CD4-positive, alpha-beta T cell (primary cell): ENCODE measurements around the gene SKAP2. TPM values are rescaled to one million over a fixed set of nuclear protein-coding genes. Genes with fewer than 3 reads are reported as not detected.

Source experiments
- ATAC-seq: fragments of 200-7000 bp; cut with Tn5 transposase; one replicate; pipeline ENCODE4 v1.10.0; 2022; ENCODE audit warnings: mild to moderate bottlenecking; ENCODE audit not compliant: poor library complexity
- CTCF ChIA-PET: fragments of 350-600 bp; sonication (Branson Sonifier 250); formaldehyde crosslinking; loops from one replicate; lab custom pipeline; 2021; ENCODE audit warnings: antibody characterized with exemption, inconsistent platforms; lab: Charles Lee
- POLR2A ChIA-PET: fragments of 350-600 bp; sonication (Branson Sonifier 250); formaldehyde crosslinking; loops from one replicate; lab custom pipeline; 2021; ENCODE audit warnings: antibody characterized with exemption, inconsistent platforms; lab: Charles Lee
- DNase-seq, 14 experiments: peaks; one replicate each; pipeline ENCODE4 v3.0.0-alpha.2; 2013 to 2020; ENCODE audit warnings: mixed read lengths in 2 of 14
- H3K27ac ChIP-seq, 2 donors: one replicate each; pipeline versions ENCODE4 v1.5.1 to v1.7.0; 2013; ENCODE audit warnings: low read length in 2 of 2, low read depth in 1 of 2, mild to moderate bottlenecking in 1 of 2
- H3K27me3 ChIP-seq, 2 experiments: 1 replicate in 1 of 2; 2 replicates in 1 of 2; pipeline versions ENCODE4 v1.6.1 to v1.7.0; 2013; ENCODE audit warnings: low read length in 2 of 2, control low read depth in 1 of 2, mild to moderate bottlenecking in 1 of 2, moderate library complexity in 1 of 2; ENCODE audit not compliant: insufficient read depth in 2 of 2, control insufficient read depth in 1 of 2
- H3K36me3 ChIP-seq: one replicate; pipeline ENCODE4 v1.6.1; 2013; ENCODE audit warnings: low read length, control low read depth; ENCODE audit not compliant: insufficient read depth
- H3K4me1 ChIP-seq: one replicate; pipeline ENCODE4 v1.6.1; 2013; ENCODE audit warnings: low read length, control low read depth; ENCODE audit not compliant: insufficient read depth
- H3K4me3 ChIP-seq: one replicate; pipeline ENCODE4 v1.5.1; 2013; ENCODE audit warnings: mild to moderate bottlenecking, low read length, moderate library complexity
- H3K9me3 ChIP-seq, 2 experiments: 1 replicate in 1 of 2; 2 replicates in 1 of 2; pipeline versions ENCODE4 v1.6.1 to v1.7.0; 2013; ENCODE audit warnings: low read length in 2 of 2, mild to moderate bottlenecking in 2 of 2, control low read depth in 1 of 2, moderate library complexity in 1 of 2; ENCODE audit not compliant: control insufficient read depth in 1 of 2, insufficient read depth in 1 of 2
- H3K27ac Mint-ChIP-seq: one replicate; pipeline ENCODE4 v1.8.0; 2020; ENCODE audit warnings: mixed read lengths
- H3K27me3 Mint-ChIP-seq: one replicate; pipeline ENCODE4 v1.8.0; 2021; ENCODE audit warnings: mixed read lengths
- H3K36me3 Mint-ChIP-seq: one replicate; pipeline ENCODE4 v1.8.0; 2021; ENCODE audit warnings: low read depth, mixed read lengths
- H3K4me1 Mint-ChIP-seq: one replicate; pipeline ENCODE4 v1.8.0; 2021; ENCODE audit warnings: low read depth, mixed read lengths
- H3K4me3 Mint-ChIP-seq: one replicate; pipeline ENCODE4 v1.8.0; 2020; ENCODE audit warnings: mild to moderate bottlenecking, mixed read lengths
- H3K9me3 Mint-ChIP-seq: one replicate; pipeline ENCODE4 v1.8.0; 2020; ENCODE audit warnings: mixed read lengths
- intact Hi-C, 2 experiments: fragments of 100-400 bp; cut with DNase I in 1 of 2; cut with micrococcal nuclease in 1 of 2; formaldehyde crosslinking; loops; one replicate each; pipeline versions ENCODE4 v1.15.1 to v1.9.0; 2023 to 2025; cut with DNase I, micrococcal nuclease
- total RNA-seq, 174 experiments: library from RNA in 2 of 174; stranded (reverse) in 2 of 174; gene quantifications; one replicate each; pipeline ENCODE4 v1.2.3 and lab custom pipeline; 2021 to 2026
- TF ChIP-seq, protein P1 (sequence below): fragments of 200-600 bp; IDR thresholded peaks from one replicate; pipeline ENCODE4 v1.8.0; 2022; ENCODE audit warnings: antibody characterized with exemption, mild to moderate bottlenecking

SKAP2 gene
- total RNA-seq, 2 experiments from 2014 or later = 0.91 to 1.2 TPM

GRCh38 chr7:26624839-26625238, 239.6 kb downstream of the SKAP2 start:
- H3K4me3 ChIP-seq = no peak overlapping the region
- Mint-ChIP-seq H3K4me3 (no peak overlapping the region), H3K36me3 (no peaks in the 10 kb centered on the region), H3K27me3 (no peaks in the 10 kb centered on the region), H3K4me1 (no peaks in the 10 kb centered on the region), H3K27ac (no peak overlapping the region), H3K9me3 (no peaks in the 10 kb centered on the region)
- ATAC-seq = no peak
- H3K27ac ChIP-seq = no peak overlapping the region
- H3K4me1 ChIP-seq = no peaks in the 10 kb centered on the region
- no peak for DNase-seq
- ChIA-PET CTCF (interaction anchor here (0.8 kb wide), 1 partner anchor 396 kb away, joined by 3 read pairs; no protein-coding TSS in a partner anchor), POLR2A (no interaction called here)
- no peaks in the 10 kb centered on the region for H3K36me3 ChIP-seq
- TF ChIP-seq, protein P1, sequence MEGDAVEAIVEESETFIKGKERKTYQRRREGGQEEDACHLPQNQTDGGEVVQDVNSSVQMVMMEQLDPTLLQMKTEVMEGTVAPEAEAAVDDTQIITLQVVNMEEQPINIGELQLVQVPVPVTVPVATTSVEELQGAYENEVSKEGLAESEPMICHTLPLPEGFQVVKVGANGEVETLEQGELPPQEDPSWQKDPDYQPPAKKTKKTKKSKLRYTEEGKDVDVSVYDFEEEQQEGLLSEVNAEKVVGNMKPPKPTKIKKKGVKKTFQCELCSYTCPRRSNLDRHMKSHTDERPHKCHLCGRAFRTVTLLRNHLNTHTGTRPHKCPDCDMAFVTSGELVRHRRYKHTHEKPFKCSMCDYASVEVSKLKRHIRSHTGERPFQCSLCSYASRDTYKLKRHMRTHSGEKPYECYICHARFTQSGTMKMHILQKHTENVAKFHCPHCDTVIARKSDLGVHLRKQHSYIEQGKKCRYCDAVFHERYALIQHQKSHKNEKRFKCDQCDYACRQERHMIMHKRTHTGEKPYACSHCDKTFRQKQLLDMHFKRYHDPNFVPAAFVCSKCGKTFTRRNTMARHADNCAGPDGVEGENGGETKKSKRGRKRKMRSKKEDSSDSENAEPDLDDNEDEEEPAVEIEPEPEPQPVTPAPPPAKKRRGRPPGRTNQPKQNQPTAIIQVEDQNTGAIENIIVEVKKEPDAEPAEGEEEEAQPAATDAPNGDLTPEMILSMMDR = no peak
- no peaks in the 10 kb centered on the region for H3K27me3 ChIP-seq
- H3K9me3 ChIP-seq = peaks cover 0 to 3% of the 10 kb centered on the region in 2 experiments
- intact Hi-C loops = no loop called here

- no peaks in the 10 kb centered on the region for H3K4me1 ChIP-seq
- TF ChIP-seq, protein P1 = no peak
- intact Hi-C loops = no loop called here
- no peak overlapping the region for H3K4me3 Mint-ChIP-seq
- no peaks in the 10 kb centered on the region for H3K4me1 Mint-ChIP-seq
- ATAC-seq (no peak), DNase-seq (no peak)
- no peaks in the 10 kb centered on the region for H3K27me3 Mint-ChIP-seq
- no peaks in the 10 kb centered on the region for H3K36me3 Mint-ChIP-seq
- ChIA-PET POLR2A (no interaction called here), CTCF (interaction anchor here (0.8 kb wide), 1 partner anchor 396 kb away, joined by 3 read pairs; no protein-coding TSS in a partner anchor)
- no peaks in the 10 kb centered on the region for H3K36me3 ChIP-seq
- H3K9me3 Mint-ChIP-seq = no peaks in the 10 kb centered on the region
- peaks cover 0 to 3% of the 10 kb centered on the region in 2 experiments for H3K9me3 ChIP-seq
- H3K27ac Mint-ChIP-seq = no peak overlapping the region
- H3K27me3 ChIP-seq = no peaks in the 10 kb centered on the region
- H3K4me3 ChIP-seq = no peak overlapping the region
- H3K27ac ChIP-seq = no peak overlapping the region
Measured at GRCh38 chr7:26624431-26624830, 240.0 kb downstream of the SKAP2 start.

DNA sequence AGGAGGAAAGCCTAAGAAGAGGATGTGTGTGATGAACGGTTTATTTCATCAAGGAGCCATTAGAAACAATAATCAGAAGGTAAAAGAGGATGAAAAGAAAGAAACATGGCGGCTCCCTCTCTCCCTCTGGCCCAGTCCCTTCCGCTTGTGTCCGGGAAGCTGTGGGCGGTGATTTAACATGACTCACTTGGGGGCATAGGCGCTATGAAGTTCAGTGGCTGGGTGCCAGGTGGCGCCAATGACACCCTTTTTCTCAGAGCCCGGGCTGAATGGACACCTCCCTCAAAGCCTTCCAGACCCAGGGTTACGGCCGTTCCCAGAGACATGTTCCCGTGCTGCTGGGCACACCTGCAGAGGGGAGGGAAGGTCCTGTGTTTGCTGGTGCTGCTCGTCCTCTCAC, 244.0 kb downstream of the SKAP2 start:
- Histone ChIP-seq H3K36me3 (no peaks in the 10 kb centered on the region), H3K27me3 (no peaks in the 10 kb centered on the region), H3K9me3 (peaks cover 0 to 3% of the 10 kb centered on the region in 2 experiments), H3K4me1 (no peaks in the 10 kb centered on the region), H3K27ac (no peak overlapping the region), H3K4me3 (no peak overlapping the region)
- Mint-ChIP-seq H3K27ac (no peak overlapping the region), H3K36me3 (no peaks in the 10 kb centered on the region), H3K9me3 (no peaks in the 10 kb centered on the region), H3K27me3 (peaks cover 4% of the 10 kb centered on the region), H3K4me1 (no peaks in the 10 kb centered on the region), H3K4me3 (no peak overlapping the region)
- intact Hi-C loops = no loop called here
- POLR2A ChIA-PET = interaction anchor here (0.7 kb wide), 2 partner anchors 46 to 724 kb away, joined by 3 read pairs; no protein-coding TSS in a partner anchor
- DNase-seq (no peak), ATAC-seq (no peak)
- TF ChIP-seq, protein P1 = no peak
- CTCF ChIA-PET = no interaction called here
